ENCODE results near the gene ACSS3.

Gene ACSS3

DNA sequence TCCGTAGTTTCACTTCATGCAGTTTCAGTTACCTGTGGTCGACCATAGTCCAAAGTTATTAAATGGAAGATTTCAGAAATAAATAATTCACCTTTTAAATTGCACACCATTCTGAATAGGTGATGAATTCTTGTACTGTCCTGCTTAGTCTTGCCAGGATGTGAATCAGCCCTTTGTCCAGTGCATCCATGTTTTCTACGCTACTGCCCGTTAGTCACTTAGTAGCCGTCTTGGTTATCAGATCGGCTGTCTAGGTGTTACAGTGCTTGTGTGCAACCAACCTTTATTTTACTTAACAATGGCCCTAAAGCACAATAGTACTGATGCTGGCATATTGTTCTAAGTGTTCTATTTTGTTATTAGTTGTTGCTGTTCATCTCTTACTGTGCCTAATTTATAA, 146.7 kb downstream of the ACSS3 start:
- no peak for DNase-seq (ENCODE audit: low spot score)

DNA sequence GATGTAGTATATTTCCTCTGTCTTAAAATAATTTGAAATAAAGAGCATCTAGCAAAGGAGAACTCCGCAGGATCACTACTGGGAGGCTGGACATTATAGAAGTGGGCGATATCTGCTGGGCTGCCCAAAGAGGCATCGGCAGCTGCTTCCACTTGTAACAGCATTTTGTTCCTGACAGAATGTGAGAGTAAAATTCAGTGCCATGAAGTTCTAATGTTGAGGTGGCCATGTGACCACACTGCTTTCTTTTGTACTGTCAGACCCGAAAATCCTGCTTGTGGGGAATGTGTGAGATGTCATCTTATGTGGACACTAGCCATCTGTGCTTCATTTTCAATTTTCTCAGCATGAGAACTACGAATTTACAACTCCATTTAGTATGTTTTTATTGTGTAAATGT, 151.9 kb downstream of the ACSS3 start:
- DNase-seq (ENCODE audit: low spot score), result no peak

DNA sequence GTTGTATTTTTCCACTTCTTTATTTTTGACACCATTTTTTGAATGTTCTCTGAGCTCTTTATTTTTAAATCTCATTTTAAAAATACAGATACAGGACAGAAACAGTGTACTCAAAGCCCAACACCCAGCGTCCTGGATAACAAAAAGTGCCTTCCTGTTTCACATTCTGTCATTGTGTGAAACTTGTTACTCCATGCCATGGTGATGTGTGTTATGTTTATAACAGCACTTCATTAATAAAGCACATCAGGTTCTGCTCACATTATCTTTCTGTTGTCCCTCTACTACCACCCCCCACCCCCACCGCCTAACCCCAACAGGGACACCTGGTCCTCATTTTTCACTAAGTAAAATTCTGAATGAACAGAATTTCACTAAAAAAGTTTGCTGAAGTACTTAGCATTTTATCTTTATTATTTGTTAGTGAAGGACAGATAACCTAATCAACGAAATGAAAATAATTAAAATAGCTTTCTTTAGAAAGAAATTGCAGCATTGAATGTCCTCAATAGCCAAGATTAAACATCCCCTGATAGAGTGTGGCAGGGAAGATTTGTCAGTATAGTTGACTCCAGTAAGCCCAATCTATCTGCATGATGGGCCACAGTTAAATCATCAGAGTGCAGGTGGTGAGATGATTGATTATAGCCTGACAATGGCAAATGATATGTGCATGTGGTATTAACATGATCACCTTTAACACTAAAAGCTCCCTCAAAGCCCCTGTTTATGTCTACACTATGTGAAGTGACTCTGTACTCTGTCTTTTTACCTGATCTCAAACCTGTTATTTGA, 153.9 kb downstream of the ACSS3 start:
- DNase-seq (ENCODE audit: low spot score), result no peak

DNA sequence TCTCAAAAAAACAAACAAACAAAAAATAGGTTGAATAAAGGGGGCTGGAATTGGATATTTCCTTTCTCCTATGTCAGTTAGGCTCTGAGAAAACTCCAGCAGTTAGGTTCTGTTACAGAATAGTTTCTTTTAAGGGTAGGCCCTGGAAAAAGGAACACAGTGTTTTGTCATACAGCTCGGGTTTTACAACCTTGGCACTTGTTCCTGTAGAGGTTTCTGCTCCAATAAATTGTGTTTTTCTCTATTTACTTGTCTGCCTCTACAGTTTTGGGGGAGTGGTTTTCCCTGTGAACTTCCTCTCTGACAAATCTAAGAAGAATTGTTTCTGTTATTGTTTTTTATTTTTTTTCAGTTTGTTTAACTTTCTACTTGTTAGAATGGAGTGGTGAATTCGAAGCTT, 167.6 kb downstream of the ACSS3 start:
- DNase-seq (ENCODE audit: low spot score), result no peak

DNA sequence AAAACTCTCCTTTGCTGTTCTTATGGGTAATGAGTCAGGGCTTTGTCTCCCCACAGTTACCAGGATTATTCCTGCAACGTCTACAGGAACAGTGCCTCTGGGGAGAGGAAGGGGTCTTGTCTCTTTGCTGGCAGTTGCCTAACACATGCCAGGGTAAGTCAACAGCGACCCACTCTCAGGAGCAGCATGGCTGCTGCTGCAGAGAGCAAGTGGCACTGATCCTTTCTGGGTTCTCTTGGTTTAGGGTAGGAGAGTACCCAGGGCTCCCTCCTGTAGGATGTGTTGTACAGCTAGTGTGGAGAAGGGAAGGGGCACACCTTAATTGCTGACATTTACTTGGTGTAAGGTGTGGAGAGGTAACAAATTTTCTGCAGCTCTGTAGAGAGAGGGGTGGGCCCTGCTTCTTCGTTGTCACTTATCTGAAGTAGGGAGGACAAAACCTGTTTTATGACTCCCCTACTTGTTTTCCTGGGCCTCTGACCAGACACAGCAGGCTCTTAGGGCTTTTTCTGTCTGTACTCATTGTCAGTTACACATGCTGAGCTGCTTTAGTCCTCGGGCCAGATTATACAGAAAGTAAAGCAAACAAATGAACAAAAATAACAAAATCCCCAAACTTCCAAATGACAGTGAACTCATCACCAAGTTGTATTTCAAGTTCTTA, 168.2 kb downstream of the ACSS3 start:
- no peak for DNase-seq (ENCODE audit: low spot score)

DNA sequence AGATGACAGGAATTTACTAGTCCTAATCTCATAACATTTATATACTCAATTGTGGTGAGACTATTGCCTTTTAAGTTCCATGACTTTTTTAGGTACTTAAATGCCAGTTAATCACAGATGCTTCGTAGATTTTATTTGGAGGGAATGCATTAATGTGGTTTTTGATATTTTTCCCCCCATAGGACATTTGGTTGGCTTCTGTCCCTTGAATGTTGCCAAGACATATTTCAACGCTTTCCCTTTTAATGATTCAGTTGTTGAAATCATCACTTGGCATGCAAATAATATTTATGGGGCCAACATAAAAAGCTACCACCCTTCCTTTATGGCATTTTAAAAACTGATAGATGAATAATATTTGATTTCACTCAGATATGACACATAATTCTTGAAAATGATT, 172.1 kb downstream of the ACSS3 start:
- no peak for DNase-seq (ENCODE audit: low spot score)

DNA sequence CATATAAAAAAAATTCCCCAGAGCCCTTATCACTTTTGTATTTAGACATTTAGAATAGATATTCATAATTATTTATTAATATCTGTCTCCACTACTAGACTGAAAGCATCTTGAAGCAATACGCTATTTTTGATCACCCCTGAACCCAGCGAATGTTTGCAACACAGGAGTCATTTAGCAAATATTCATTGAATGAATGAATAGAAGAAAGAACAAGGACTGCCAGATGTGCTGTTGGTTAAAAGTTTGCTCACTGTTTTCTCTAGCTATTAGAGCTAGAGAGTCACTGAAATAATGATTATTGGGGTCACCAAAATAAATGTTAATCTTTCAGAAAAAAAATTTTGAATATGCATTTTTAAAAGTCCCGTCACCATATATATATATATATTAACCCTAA, 174.3 kb downstream of the ACSS3 start:
- DNase-seq (ENCODE audit: low spot score), result no peak

DNA sequence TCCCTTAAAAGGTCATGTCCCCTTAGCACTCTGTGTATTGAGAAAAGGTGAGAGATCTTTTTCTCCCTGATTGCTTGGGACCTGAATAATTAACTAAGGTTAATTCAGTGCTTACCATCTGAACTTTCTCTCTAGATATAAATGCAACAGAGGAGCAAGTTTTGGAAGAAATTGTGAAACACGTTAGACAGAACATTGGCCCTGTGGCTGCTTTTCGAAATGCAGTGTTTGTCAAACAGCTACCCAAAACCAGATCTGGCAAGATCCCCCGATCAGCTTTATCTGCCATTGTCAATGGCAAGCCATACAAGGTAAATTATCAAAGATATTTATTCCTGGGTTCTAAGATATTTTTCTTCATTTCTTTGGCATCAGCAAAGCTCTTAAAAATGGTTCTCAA, 175.5 kb downstream of the ACSS3 start:
- no peak for DNase-seq (ENCODE audit: low spot score)

DNA sequence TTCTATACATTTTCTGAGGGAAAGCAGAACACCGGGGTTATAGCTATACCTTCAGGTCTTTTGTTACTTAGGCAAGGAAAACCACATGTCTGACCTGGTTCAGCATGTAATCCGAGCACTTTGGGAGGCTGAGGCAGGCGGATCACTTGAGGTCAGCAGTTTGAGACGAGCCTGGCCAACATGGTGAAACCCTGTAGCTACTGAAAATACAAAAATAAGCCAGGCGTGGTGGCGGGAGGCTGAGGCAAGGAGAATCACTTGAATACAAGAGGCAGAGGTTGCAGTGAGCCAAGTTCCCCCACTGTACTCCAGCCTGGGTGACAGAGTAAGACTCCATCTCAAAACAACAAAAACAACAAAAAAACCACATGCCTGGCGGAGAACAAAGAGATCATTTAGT, 177.6 kb downstream of the ACSS3 start:
- DNase-seq (ENCODE audit: low spot score), result no peak

DNA sequence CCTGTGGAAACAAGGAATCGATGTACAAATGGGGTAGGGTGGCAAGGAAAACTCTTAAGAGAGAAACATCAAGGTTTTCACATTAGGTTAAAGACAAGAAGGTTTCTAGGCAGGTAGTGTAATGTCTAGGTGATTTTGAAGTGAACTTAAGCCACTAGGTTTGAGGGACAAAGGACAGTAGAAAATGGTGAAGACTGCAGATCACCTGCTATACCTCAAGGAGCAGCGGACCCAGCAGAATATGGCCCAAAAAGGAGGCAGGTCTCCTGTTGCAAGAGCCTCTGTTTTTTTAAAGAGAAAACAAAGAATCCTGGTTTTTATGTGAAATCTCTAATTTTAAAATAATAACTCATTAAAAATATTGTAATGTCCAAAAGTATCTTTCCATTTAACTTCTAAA, 178.1 kb downstream of the ACSS3 start:
- DNase-seq (ENCODE audit: low spot score), result no peak

DNA sequence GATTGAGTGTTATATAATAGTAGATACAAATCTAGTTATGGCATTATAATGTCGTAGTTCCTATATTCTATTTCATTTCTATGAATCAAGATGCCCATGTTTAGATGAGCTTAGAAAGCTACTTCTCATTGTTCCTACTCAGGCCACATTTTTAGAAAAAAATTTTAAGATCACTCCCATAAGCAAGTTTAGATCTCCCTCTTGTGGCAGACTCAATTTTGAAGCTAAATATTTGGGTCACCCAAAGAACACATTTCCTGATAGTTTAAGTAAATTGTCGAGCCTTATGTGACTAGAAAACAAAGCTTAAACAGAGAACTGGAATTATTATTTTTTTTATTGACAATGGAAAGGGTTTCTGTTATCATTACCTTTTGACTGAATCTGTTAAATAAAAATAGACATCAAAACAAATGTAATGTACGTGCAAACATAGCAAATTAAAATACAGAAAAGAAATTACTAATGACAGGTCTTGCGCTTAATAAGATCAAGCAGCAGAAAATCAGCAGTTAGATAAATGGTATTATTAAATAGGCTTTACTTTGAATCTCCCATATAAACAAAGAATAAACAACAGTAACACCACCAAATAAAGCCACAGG, 180.2 kb downstream of the ACSS3 start:
- DNase-seq (ENCODE audit: low spot score), result peak; percentile 27

DNA sequence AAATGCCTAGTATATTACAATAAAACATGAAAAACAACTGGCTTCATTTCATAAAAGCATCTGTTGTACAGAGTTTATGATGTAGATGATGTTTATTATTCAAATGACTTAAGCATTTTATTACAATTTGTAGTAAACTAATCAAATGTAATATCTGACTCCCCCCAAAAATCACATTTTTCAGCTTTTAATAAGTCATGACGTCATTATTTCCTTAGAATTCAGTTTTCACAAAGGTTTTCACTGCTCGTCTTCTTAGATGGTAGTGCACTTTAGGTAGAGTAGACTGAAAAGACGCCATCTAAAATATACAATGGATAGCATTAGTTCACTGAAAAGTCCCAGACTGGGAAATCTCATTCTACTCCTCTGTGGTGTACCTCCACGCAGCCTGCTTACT, 181.5 kb downstream of the ACSS3 start:
- DNase-seq (ENCODE audit: low spot score), result no peak

DNA sequence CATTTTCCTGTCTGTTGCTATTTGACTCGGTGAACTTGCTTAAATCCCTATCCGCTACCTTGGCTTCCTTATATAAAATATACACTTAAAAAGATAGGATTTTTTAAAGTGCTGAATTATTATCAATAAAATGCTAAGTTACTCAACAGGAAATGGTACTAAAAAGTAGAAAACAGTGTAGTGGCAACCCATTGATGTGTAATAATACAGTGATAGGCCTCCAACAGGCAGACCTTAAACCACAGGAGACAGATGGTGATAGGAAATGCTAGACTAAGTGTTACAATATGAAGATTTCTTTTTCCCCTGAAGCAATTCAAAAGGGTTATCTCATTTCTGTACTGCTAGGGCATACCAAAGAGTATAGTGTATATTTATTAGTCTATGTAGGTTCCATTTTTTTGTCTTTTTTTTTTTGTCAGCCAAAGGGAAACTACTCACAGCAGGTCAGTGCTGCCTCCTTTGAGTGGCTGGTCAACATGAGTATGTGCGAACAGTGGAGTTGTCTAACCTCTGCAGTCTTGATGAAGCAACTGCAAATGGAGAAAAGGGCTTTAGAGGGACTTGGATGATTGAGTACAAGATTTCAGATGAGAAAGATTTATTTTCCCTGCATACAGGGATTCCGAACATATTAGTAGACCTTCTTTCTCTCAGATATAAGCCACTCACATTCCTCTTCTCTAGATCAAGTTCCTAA, 183.8 kb downstream of the ACSS3 start:
- no peak for DNase-seq (ENCODE audit: low spot score)

DNA sequence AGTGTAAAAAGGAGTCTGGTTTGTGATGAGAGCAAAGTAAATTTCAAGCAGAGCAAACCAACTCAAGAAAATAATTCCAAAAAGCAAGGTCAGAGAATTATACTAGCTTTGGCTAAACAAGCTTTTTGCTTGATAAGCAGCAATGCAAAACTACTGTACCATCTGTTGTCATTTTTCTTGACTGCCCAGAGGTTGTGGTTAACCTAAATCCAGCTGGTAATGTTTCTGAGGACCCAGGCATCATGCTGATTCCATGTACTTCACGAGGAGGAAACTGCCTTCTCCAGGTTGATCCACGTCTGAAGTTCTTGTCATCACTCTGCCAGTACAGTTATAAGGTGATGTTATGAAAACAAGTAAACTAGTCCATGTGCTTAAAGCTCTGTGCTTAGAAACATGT, 185.2 kb downstream of the ACSS3 start:
- DNase-seq (ENCODE audit: low spot score), result no peak

DNA sequence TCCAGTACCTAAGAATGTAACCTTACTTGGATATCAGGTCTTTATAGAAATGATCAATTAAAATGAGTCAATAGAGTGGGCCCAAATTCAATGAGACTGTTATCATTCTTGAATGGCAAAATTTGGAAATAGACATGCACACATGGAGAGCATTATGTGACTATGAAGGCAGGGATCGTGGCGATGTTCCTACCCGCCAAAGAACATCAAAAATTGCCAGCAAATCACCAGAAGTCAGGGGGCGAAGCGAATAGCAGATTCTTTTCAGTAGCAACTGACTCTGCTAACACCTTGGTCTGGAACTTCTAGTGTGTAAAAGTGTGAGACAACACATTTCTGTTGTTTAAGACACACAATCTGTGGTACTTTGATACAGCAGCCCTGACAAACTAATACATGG, 192.5 kb downstream of the ACSS3 start:
- DNase-seq (ENCODE audit: low spot score), result no peak

DNA sequence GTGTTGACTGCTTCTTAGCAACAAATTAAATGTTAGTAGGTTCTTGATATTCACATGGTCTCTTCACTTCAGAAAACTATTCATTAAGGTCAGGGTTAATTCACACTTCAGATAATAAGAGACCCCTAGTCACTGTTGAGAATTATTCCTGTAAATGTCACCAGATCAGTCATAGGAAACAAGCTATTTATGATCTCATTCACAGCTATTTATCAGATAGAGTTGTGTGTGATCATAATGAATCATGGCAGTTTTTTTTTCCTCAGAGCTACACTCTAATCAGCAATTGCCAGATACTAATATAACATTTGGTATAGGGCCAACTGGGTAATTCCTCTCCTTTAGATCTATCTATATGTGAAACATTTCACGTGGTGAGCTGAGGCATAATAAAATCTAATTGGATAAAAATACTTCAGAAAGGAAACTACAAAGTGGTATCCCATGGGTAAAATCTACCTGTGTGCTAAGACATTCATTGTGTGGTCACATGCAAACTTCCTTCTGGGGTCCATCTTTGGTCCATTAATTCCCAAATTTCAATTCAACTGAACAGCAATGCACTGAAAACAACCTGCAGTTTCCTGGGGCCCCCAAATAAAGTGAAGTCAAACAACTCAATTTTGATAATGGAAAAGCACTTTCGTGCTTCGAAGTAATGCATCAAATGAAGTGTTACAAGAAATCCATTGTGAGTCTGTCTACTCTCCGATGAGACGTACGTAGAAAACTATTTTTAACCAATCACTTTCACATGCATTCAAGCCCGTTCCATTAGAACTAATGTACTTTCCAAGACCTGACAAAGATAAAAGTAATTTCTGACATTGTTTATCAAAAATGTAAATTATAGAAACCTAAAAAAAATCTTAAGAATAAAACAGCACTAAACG, 197.0 kb downstream of the ACSS3 start:
- DNase-seq (ENCODE audit: low spot score), result no peak

DNA sequence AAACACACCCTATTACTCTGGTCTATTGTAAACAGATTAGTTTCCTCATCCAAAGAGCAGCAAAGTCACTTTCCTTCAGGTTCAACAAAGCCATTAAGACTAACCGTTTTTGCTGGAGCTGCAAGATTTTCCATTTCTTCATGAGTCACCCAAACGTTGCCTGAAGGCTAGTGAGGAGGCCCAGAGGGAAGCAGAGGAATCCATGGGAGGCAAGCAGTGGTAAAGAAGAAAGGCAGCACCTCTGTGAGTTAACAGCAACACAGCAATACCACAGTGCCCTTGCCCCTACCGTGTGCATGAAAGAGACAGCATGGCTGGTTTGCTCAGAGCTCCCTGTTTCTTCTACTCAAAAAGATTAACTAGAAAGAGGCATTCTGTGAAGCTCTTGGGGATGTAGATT, 206.3 kb downstream of the ACSS3 start:
- peak; percentile 14 for DNase-seq (ENCODE audit: low spot score)

DNA sequence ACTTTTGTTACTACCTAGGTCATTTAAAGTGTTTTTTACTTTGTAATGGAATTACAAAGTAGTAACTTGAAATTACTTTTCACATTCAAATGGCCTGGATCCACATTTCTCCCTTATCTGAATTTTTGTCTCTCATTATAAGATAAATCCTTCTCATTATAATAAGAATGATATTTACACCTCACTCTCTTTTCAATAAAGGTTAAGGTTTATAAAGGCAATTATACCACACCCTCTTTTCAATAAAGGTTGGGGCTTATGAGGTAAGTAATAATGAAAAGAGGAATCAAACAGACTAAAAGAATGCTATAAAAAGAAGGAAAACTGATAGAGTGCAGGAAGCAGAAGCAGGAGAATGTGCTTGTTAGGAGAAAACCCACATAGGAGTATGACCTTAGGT, 210.8 kb downstream of the ACSS3 start:
- no peak for DNase-seq (ENCODE audit: low spot score)

DNA sequence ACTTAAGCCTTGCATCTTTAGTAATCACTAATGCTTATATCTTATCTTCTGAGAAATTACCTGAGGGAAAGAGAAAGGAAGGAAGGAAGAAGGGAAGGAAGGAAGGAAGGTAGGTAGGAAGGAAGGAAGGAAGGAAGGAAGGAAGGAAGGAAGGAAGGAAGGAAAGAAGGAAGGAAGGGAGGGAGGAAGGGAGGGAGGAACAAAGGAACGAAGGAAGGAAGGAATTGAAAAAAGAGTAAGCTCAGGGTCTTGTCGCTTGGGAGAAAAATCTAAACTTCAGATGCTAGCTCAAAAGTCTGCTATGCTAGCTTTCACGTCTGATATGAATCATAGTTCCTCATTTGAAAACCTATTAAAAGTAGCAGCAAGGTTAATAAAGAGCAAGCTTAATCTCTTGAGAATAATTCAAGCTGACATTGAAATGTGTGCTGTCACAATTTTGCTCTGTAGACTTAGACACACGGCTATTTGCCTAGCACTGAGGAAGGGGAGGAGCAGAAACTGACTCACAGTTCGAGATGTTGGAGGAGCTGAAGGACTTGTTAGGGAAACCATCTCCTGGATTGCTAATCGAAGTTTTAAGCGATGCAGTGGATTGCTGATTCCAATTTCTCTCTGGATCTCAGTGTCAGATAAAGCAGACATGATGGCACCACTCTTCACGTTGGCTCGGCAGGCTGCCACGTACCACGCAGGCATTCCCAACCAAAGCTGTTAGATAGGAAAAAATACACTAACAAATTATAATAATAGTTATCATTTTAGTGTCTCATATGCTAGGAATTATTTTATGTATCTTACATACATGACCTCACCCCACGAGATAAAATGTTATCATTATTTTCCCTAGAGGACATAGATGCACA, 216.7 kb downstream of the ACSS3 start:
- DNase-seq (ENCODE audit: low spot score), result no peak

DNA sequence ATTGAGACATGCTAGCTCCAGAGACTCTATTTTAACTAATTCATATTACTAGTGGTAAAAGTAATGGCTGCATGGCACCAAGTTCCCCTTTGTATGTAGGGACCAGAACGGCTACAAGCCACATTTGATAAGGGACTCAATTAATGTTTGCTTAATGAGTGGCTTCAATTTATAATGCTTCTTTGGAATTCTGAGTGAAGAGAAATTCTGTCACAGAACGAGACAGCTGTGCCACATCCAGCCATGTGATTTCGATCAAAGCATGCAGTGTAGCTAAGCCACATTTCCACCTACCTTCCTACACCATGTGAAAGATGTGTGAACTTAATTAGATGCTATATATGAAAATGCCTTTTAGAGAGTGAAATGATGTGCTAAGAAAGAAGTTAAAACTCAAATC, 217.4 kb downstream of the ACSS3 start:
- no peak for DNase-seq (ENCODE audit: low spot score)

Data from AG20443 (cell line).